SU-DHL-6 (cell line): ENCODE data around the gene MED12L.

Experiments
- H2AFZ ChIP-seq: fragments of 200-600 bp; sonication (generic); 2 replicates; pipeline ENCODE4 v1.6.1; 2014; ENCODE audit warnings: low read depth, mild to moderate bottlenecking, moderate library complexity, mixed read lengths, antibody characterized with exemption, low read length; ENCODE audit not compliant: severe bottlenecking
- H3F3A ChIP-seq: fragments of 200-600 bp; shearing (Covaris generic); 2 replicates; pipeline ENCODE4 v1.6.0; 2016; ENCODE audit warnings: antibody characterized with exemption, mild to moderate bottlenecking; ENCODE audit not compliant: insufficient read depth
- H3K27ac ChIP-seq: fragments of 200-600 bp; sonication (generic); 2 replicates; pipeline ENCODE4 v1.5.1; 2016; ENCODE audit warnings: low read depth, mild to moderate bottlenecking, low read length, moderate library complexity, mixed read lengths
- H3K27me3 ChIP-seq: fragments of 200-600 bp; sonication (generic), shearing (Covaris generic); 2 replicates; pipeline ENCODE4 v1.6.0; 2014; ENCODE audit warnings: mild to moderate bottlenecking, low read length
- H3K36me3 ChIP-seq: fragments of 200-600 bp; sonication (generic); 2 replicates; pipeline ENCODE4 v1.6.1; 2014; ENCODE audit warnings: mild to moderate bottlenecking, low read length, mixed read lengths
- H3K4me2 ChIP-seq: fragments of 300-600, 200-600 bp; shearing (Covaris generic), sonication (generic); 2 replicates; pipeline ENCODE4 v1.6.0; 2014; ENCODE audit warnings: low read length, low read depth, mild to moderate bottlenecking; ENCODE audit not compliant: poor library complexity, severe bottlenecking
- H3K4me3 ChIP-seq: fragments of 200-600 bp; sonication (generic); 2 replicates; pipeline ENCODE4 v1.5.1; 2014; ENCODE audit warnings: antibody characterized with exemption, low read length, mild to moderate bottlenecking, mixed read lengths; ENCODE audit not compliant: insufficient read depth, poor library complexity, severe bottlenecking
- H3K79me2 ChIP-seq: fragments of 200-600 bp; sonication (generic); 2 replicates; pipeline ENCODE4 v1.6.1; 2014; ENCODE audit warnings: mild to moderate bottlenecking, low read length, moderate library complexity; ENCODE audit not compliant: insufficient read depth
- H3K9ac ChIP-seq: fragments of 200-600 bp; sonication (generic); 2 replicates; pipeline ENCODE4 v1.7.0; 2014; ENCODE audit warnings: mild to moderate bottlenecking, low read length
- H3K9me2 ChIP-seq: fragments of 200-600 bp; sonication (generic); replicated peaks from 2 replicates; pipeline ENCODE4 v1.6.1; 2014; ENCODE audit warnings: low read length; ENCODE audit not compliant: insufficient read depth
- H3K9me3 ChIP-seq: fragments of 200-600 bp; sonication (generic); 2 replicates; pipeline ENCODE4 v1.6.1; 2014; ENCODE audit warnings: low read length, mixed read lengths; ENCODE audit not compliant: insufficient read depth
- H4K20me1 ChIP-seq: fragments of 200-600 bp; sonication (generic); 2 replicates; pipeline ENCODE4 v1.6.1; 2014; ENCODE audit warnings: low read depth, mild to moderate bottlenecking, antibody characterized with exemption, low read length, moderate library complexity, mixed read lengths
- CTCF ChIP-seq: fragments of 200-600 bp; sonication (generic); IDR thresholded peaks from one replicate; pipeline ENCODE4 v1.5.1; 2017; ENCODE audit warnings: antibody characterized with exemption, mild to moderate bottlenecking, low read length, moderate library complexity; ENCODE audit not compliant: insufficient read depth, poor library complexity, severe bottlenecking
- EZH2phosphoT487 ChIP-seq: fragments of 200-600 bp; sonication (generic), shearing (Covaris generic); conservative IDR thresholded peaks from 2 replicates; pipeline ENCODE4 v1.6.1; 2018; ENCODE audit warnings: mild to moderate bottlenecking, antibody characterized with exemption, low read length, moderate library complexity, mixed read lengths

Gene MED12L

GRCh38 chr3:151432616-151433372 is 347.3 kb downstream of the MED12L start:
- TF ChIP-seq EZH2phosphoT487 (no peak), CTCF (no peak)
- Histone ChIP-seq H3K4me2 (no peak overlapping the region), H3K27me3 (no peaks in the 10 kb centered on the region), H3K36me3 (peaks cover 5% of the 10 kb centered on the region; the same call in 1 of the 2 replicates), H4K20me1 (no peaks in the 10 kb centered on the region), H3K9me2 (no peaks in the 10 kb centered on the region), H3K4me3 (no peak overlapping the region), H3K9ac (no peak overlapping the region), H3K27ac (no peak overlapping the region), H3K9me3 (no peaks in the 10 kb centered on the region), H3K79me2 (no peaks in the 10 kb centered on the region), H2AFZ (no peak overlapping the region), H3F3A (no peaks in the 10 kb centered on the region)

DNA sequence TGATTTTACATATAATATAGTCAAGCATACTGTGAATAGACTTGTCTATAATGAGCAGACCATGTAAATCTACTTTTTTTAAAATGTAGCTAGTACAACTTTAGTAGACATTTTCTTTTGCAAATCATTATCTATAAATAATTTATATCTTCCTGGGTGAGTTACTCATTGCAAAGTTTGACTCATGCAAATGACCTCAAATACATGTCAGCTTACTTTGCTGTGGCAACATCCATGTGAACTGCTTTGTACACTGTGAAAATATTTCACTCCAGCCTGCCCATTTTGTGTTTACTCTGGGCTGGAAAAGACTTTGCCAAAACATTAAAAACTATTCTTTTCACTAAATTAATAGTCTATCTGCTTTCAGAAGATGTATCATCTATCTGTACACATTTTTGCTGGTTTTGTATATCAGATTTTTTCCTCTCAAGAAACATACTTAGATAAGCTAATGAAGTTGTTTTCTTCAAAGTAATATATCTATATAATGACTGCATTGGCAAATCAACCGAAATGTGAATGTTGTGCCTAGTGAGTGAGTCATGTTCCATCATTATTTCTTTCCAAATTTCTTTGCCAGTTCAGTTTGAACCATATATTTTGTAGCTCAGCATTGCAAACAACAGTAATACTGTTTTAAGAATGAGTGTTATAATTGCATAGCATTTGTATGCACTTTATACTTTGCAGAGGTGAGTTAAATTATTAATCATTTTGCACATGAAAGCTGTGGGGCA is 348.9 kb downstream of the MED12L start:
- no peak overlapping the region for H3K4me2 ChIP-seq
- no peak overlapping the region for H3K4me3 ChIP-seq
- H4K20me1 ChIP-seq, result no peaks in the 10 kb centered on the region
- H3K27ac ChIP-seq, result no peak overlapping the region
- H3K36me3 ChIP-seq, result peaks cover 5% of the 10 kb centered on the region; the same call in 1 of the 2 replicates
- no peak overlapping the region for H2AFZ ChIP-seq
- 0 out of 2 replicates have a peak, but pooled peaks cover 3% of the 10 kb centered on the region for H3F3A ChIP-seq
- TF ChIP-seq EZH2phosphoT487 (no peak), CTCF (no peak)
- no peaks in the 10 kb centered on the region for H3K9me3 ChIP-seq
- no peaks in the 10 kb centered on the region for H3K27me3 ChIP-seq
- no peaks in the 10 kb centered on the region for H3K9me2 ChIP-seq
- no peaks in the 10 kb centered on the region for H3K79me2 ChIP-seq
- H3K9ac ChIP-seq, result no peak overlapping the region

DNA sequence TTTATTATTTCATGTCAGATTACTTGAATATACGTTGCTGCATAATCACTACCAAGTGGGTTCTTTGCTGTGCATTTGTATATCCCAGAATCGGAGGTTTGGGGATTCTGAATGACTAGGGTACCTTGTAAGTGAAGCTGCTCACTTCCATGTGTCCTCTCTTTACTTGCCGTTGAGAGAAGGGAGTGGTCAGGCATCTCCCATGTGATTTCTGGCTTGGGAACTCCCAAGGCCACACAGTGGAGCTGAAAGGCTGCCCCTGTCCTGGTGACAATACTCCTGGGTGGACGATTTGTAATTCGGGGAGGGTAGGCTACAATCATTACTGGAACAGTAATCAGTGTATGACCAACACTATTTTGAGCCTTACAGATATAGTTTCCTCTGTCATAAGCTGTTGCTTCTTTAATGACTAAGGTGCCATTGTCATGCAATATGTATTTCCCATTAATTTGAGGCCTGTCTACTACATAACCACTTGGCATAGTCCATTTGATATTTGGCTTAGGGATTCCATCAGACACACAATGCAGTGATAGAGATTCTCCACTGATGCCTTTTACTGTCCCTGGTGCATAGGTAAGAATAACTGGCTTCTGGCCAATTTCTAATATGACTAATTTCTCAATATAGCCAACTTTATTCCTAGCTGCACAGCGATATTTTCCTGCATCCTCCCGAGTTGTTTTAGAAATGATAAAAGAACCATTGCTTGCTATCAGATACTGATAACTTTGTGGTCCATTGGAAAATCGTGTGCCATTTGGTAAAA is 351.4 kb downstream of the MED12L start:
- Histone ChIP-seq H3K9me3 (no peaks in the 10 kb centered on the region), H3K4me2 (no peak overlapping the region), H3K9me2 (no peaks in the 10 kb centered on the region), H4K20me1 (no peaks in the 10 kb centered on the region), H3K4me3 (no peak overlapping the region), H3K27me3 (no peaks in the 10 kb centered on the region), H3K79me2 (no peaks in the 10 kb centered on the region), H3F3A (0 out of 2 replicates have a peak, but pooled peaks cover 3% of the 10 kb centered on the region), H2AFZ (no peak overlapping the region), H3K27ac (no peak overlapping the region), H3K36me3 (no peaks in the 10 kb centered on the region), H3K9ac (no peak overlapping the region)
- TF ChIP-seq EZH2phosphoT487 (no peak), CTCF (no peak)
